GM19397 (cell line): Measurements from ENCODE around the gene RAMP1.

Experiments
- ATAC-seq: cut with Tn5 transposase; IDR thresholded peaks from one replicate; pipeline ENCODE4 v1.9.1; 2021; ENCODE audit warnings: mild to moderate bottlenecking, moderate library complexity; ENCODE audit not compliant: unreplicated experiment

Gene RAMP1

DNA sequence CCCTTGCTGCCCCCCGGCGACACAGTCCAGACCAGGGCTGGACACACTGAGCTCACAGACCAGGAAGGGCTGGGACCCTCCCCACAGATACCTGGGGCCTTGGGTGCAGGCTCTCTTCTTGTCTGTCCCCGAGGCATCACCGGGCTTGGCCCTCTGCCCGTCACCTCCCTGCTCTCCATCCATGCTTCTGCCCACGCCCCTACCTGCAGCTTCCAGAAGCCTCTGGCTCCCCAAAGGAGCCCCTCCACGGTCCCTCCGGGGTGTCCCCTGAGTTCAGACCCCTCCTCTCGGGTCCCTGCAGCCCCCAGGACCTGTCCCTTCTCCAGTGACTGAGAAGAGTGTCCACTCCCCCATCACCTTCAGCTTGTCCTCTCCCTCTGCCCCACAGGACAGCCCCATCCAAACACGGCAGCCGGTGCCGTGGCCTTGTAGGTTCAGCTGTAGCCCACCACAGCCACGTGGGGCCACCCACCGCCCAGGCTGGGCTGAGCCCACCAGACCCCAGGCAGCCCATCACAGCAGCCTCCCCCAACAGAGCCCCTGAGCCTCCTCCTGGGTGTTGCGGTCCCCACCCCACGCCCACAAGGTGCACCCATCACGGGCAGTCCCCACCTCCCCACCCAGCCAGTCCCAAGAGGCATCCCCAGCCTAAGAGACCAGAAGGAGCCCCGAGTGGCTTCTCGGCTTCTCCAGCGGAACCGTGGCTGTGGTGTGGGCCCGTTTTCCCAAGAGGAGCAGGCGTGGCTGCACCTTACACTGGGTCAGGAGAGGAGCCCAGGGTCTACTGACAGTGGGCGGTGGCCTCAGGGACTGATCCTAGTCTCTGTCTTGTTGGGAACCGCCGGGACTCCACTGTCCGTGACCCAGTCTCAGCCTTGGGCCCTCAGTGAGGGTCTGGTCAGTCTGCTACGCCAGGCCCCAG, 53.1 kb downstream of the RAMP1 start:
- ATAC-seq, result no peak

DNA sequence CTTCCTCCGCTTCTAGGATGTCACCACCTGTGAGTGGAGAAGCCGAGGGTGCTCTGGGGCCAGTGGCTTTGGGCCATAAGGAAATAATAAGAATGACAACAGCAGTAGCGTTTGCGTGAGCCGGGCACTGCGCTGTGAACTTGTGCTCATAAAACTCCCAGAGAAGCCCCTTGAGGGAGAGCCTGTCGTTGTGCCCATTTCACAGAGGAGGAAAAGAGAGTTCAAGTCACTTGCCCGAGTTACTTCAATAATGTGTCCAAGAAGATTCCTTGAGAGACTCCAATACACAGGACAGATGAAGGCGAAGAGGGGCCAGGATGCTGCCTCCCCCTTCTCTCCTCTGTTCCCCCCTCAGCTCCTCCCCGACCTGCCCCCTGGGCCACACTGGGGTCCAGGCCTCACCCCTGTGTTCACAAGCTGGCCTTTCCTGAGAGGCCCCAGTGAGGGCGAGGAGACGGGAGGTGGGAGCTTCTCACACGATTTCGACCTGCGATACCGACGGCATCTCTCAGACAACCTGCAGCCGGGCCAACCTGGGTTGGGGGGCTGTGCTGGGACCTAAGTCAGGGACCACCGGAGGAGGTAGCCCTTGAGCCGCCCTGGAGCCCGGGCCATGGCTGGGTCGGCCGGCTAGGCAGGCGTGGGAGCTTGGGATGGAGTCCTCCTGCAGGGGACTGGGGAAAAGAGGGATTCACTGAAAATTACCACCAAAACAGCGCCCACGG, 53.9 kb downstream of the RAMP1 start:
- ATAC-seq, result no peak

DNA sequence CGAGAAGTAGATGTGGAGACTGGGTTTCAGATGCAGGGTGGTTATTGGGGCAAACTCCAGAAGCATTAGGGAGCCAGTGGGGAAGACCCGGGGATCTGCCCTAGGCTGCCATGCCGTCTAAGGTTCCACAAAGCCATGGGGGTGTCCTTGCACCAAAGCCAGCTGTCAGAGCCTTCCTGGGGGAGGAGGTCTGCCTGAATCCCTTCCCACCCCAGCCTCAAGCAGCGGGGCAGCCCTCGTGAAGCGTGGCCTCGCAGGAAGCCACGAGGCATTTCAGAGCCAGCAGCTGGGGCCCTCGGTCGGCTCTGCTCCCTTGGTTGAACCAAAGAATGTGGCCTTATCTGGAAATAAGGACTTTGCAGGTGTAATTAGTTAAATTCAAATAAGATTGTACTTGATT, 56.2 kb downstream of the RAMP1 start:
- ATAC-seq, result no peak

DNA sequence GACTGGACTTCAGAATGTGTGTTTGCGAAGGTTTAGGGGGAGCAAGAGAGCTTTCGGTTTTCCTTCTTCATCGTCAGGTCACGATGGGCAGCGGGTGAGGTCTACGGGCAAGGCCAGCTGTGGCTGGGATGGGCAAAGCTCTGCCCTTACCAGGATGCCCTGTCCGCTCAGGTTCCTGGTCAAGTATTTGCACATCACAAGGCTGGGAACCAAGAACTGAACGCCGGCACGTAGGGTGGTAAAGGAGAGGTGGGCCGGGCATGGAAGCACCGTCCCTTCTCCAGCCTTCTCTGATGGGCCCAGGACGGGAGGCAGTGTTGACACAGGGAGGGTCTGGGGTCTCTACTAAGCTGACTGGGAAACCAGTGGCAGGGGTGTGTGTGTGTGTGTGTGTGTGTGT, 56.9 kb downstream of the RAMP1 start:
- ATAC-seq, result no peak

- ATAC-seq, result no peak
These were observed 58.4 kb downstream of the RAMP1 start for GRCh38 chr2:237917696-237918374.

GRCh38 chr2:237919593-237919992, 60.2 kb downstream of the RAMP1 start:
- ATAC-seq, result no peak

- ATAC-seq, result no peak
These were observed 61.2 kb downstream of the RAMP1 start for GRCh38 chr2:237920673-237921072.

DNA sequence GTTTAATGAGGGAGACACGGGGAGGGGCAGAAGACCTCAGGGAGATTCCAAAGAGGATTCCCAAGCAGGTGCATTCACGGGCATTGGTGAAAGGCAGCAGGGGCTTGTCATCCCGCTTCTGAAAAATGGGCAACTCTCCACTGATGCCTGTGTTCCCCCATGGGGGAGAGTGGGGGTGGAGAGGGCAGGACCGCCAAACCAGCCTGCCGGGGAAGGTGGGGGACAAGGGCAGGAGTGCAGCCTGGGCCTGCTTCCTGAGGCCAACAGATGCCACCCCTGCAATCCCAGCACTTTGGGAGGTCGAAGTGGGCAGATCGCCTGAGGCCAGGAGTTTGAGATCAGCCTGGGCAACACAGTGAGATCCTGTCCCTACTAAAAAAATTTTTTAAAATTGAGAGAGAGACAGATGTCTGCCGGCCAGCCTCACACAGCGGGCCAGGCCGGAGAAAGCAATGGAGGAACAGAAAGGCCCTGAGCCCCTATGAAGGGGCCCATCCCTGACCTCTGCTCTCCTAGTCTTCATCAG, 62.6 kb downstream of the RAMP1 start:
- ATAC-seq, result no peak

DNA sequence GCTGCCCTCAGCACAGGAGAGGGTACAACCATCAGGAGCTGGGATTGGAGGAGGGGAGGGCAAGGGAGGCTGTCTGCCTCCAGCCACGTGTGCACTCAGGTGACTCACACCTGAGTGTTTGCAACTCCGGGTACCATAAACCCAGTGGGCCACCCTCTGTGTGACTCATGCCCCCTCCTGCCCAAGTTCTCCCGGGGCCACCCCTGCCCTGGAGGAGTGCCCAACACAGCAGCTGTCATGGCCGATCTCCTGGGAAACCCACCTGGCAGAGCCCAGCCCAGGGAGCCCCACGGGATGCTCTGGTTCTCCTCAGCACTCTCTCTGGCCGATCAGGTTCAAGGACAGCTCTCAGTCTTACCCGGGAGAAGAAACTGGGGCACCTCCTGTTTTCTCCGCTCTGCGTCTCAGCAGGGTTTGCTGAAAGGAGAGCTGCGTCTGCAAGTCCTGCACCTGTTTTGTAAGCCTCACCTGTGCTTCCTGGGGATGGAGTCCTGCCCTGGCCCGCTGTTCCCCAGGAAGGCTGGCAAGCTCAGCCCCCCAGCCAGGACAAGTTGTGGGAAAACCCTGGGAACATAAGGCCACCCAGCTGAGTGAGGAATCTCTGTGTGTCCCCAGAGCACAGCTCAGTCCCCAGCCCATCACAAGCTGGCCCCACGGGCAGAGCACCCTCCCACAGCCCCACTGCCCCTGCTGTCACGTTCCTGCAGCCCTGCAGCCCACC, 63.4 kb downstream of the RAMP1 start:
- no peak for ATAC-seq

DNA sequence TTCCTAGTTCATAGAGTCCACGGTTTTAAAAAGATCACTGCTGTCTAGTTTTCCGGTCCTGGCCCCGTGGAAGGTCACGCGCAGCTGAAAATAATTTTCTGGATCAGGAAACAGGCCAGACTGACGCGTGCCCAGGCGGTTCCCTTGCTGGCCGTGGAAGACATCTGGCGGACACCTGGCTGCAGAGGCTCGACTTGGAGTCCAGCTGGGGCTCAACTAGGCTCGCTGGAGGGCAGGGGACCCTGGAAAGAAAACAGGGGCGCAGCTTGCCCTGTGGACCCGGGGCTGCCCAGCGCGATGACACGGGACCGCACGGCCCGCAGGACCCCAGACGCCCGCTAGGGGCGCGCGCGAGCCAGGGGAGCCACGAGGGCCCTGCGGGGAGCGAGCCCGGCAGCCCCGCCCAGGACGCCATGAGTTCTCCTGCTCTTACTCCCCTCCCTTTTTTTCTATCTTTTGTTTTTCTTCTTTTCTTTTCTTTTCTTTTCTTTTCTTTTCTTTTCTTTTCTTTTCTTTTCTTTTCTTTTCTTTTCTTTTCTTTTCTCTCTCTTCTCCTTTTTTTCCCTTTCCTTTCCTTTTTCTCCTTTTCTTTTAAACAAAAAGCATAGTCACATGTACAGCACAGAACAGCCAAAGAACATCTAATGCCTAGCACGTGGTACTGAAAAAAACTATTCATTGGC, 64.2 kb downstream of the RAMP1 start:
- ATAC-seq, result peak; percentile 88

DNA sequence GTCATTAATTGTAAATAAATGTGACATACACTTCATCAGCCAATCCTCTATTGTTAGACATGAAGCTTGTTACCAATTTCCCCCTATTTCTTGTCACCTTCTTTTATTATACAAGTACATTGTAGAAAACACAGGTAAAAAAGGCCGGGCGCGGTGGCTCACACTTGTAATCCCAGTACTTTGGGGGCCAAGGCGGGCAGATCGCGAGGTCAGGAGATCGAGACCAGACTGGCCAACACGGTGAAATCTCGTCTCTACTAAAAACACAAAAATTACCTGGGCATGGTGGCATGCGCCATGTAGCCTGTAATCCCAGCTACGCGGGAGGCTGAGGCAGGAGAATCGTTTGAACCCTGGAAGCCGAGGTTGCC, 64.7 kb downstream of the RAMP1 start:
- ATAC-seq, result no peak

GRCh38 chr2:237927135-237927534, 67.7 kb downstream of the RAMP1 start:
- no peak for ATAC-seq

GRCh38 chr2:237927986-237928385, 68.6 kb downstream of the RAMP1 start:
- ATAC-seq, result no peak

GRCh38 chr2:237929979-237930378, 70.6 kb downstream of the RAMP1 start:
- no peak for ATAC-seq

DNA sequence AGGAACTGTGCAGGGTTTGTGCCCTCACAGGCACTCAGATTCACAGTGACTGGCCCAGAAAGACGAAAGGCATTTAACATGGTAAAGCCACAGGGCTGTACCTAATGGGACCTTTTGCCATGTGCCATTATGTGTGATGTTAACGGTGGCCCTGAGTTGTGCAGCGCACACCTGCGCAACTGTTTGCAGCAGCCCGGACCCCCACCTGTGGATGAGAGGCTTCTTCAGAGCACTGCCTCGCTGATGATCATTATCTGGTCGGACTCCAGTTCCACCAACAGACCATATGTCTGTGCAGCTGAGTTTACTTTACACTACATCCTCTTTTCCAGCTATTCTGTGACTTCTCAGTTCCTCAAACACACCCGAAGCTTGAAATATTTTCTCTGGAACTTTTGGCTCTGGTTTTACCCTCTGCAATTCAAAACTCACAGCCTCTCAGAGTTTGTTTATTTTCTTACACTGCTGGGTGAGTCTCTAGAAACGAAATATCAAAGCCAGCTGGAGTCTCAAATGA, 71.8 kb downstream of the RAMP1 start:
- ATAC-seq, result no peak

DNA sequence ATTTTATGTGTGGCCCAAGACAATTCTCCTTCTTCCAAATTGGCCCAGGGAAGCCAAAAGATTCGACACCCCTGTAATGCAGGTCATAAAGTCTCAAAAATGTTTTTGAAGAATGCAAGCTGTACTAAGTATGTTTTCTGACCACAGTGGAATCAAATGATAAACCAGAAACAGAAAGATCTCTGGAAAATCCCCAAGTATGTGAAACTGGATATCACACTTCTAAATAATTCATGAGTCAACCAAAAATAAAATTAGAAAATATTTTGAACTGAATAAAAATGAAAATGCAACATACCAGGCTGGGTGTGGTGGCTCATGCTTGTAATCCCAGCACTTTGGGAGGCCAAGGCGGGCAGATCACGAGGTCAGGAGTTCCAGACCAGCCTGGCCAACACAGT, 73.3 kb downstream of the RAMP1 start:
- ATAC-seq, result no peak

- ATAC-seq, result no peak
These were observed 74.8 kb downstream of the RAMP1 start for GRCh38 chr2:237934186-237934585.

GRCh38 chr2:237935740-237936452, 76.5 kb downstream of the RAMP1 start:
- ATAC-seq, result no peak

DNA sequence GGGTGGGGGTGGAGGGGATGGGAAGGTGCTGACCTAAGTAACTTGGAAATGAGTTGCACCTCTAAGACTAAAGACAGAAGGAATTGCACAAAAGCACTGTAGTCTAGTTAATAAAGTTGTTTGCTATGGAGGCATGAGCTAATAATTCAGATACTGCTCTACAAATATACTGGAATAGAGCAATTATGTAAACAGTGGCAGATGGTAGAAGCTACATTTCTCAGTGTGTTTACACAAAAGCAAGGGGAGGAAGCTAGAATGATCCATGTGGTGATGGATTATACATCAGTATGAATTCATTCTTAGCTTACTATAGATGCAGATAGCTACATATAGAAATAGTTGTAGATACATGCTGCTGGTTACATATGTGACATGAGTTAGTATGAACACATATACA, 79.8 kb downstream of the RAMP1 start:
- no peak for ATAC-seq
